HG03565 (cell line): ENCODE data around the gene CLIP2.
"Not testable (repeated sequence)": the region's sequence is repeated elsewhere in the genome, so short reads cannot be mapped to it uniquely, and the experiment has no call there.

Experiments
- ATAC-seq: cut with Tn5 transposase; IDR thresholded peaks from one replicate; pipeline ENCODE4 v1.9.1; 2021; ENCODE audit warnings: mild to moderate bottlenecking, moderate library complexity; ENCODE audit not compliant: unreplicated experiment

CLIP2 gene

GRCh38 chr7:74365322-74366022 lies 76.3 kb downstream of the CLIP2 start:
- no peak for ATAC-seq

GRCh38 chr7:74371381-74372341 lies 82.5 kb downstream of the CLIP2 start:
- ATAC-seq: no peak

GRCh38 chr7:74372511-74373111 lies 83.4 kb downstream of the CLIP2 start:
- ATAC-seq: no peak

- no peak for ATAC-seq
These were observed 84.3 kb downstream of the CLIP2 start for GRCh38 chr7:74373536-74373935.

- no peak for ATAC-seq
These were observed 86.6 kb downstream of the CLIP2 start for GRCh38 chr7:74375726-74376220.

- no peak for ATAC-seq
These were observed 87.2 kb downstream of the CLIP2 start for GRCh38 chr7:74376256-74377036.

- ATAC-seq: no peak
These were observed 90.7 kb downstream of the CLIP2 start for GRCh38 chr7:74379938-74380337.

GRCh38 chr7:74380720-74381119 lies 91.5 kb downstream of the CLIP2 start:
- ATAC-seq: no peak

GRCh38 chr7:74384086-74384485 lies 94.9 kb downstream of the CLIP2 start:
- ATAC-seq: not testable (repeated sequence)

- ATAC-seq: not testable (repeated sequence)
These were observed 95.6 kb downstream of the CLIP2 start for GRCh38 chr7:74384854-74385253.

- no peak for ATAC-seq
These were observed 98.4 kb downstream of the CLIP2 start for GRCh38 chr7:74387606-74388005.

- no peak for ATAC-seq
These were observed 99.7 kb downstream of the CLIP2 start for GRCh38 chr7:74388880-74389415.

- not testable (repeated sequence) for ATAC-seq
These were observed 104.5 kb downstream of the CLIP2 start for GRCh38 chr7:74393722-74394121.

GRCh38 chr7:74394601-74395000 lies 105.4 kb downstream of the CLIP2 start:
- ATAC-seq: not testable (repeated sequence)

- no peak for ATAC-seq
These were observed 106.6 kb downstream of the CLIP2 start for GRCh38 chr7:74395745-74396311.

GRCh38 chr7:74396993-74397392 lies 107.8 kb downstream of the CLIP2 start:
- no peak for ATAC-seq

GRCh38 chr7:74398426-74398825 lies 109.2 kb downstream of the CLIP2 start:
- no peak for ATAC-seq

GRCh38 chr7:74399006-74399405 lies 109.8 kb downstream of the CLIP2 start:
- no peak for ATAC-seq

- no peak for ATAC-seq
These were observed 111.4 kb downstream of the CLIP2 start for GRCh38 chr7:74400420-74401136.
